ENCODE measurements around the gene CAMK2A. TPM values are rescaled to one million over a fixed set of nuclear protein-coding genes. Genes with fewer than 3 reads are reported as not detected.
"Not testable (repeated sequence)": the region's sequence is repeated elsewhere in the genome, so short reads cannot be mapped to it uniquely, and the experiment has no call there.

Gene CAMK2A
- total RNA-seq, 1 donor from 2014 or later = 2.5 TPM

DNA sequence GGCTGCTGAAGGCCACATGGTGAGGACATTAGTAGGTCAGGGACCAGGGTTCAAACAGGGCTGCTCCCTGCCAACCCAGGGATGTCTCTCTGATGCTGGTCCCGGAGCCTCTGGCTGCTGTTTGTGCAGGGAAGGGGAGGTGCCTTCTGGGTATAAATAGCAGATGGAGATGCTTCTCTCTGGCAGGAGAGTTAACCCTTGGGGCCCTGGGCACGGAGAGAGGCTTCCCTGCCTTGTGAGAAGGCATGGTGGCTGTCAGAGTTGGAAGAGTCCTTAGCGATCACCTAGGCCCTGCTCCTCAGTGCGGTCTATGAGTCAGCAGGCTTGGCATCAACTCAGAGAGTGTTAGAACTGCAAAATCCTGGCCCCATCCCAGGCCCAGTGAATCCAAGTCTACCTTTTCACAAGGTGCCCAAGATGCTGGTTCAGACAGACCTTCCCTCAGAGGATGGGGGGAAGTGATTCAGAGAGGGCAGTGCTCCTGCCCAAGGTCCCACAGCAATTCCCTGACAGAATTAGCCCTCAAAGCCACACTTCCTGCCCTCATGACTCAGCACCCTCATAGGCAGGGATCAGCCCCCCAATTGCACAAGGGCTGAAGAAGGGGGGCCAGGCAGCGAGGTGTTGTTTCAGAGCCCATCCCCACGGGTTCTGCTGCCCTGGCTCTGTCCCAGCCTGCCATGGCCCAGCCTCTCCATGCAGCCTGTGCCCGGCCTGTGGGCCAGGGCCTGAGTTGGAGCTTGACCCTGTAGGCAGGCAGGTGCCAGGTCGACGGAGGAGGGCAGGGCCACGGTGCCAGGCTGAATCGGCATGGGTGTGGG is 25.6 kb downstream of the CAMK2A start:
- no peak for DNase-seq (ENCODE audit: low spot score)
- peak; percentile 68 for ATAC-seq
- intact Hi-C loops (cut with DNase I) = no loop called here

DNA sequence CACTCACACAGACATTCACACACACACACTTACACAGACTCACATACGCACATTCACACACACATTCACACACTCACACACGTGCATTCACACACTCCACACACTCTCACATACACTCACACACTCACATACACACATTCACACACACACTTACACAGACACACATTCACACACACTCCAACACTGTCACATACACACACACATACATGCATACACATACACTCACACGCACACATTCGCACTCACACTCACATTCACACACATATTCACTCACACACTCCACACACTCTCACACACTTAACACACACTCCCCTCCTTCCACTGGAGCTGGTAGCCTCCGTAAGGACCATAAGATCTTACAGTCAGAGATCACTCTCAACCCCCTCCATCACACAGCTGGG is 26.2 kb downstream of the CAMK2A start:
- no peak for ATAC-seq
- intact Hi-C loops (cut with DNase I) = no loop called here
- no peak for DNase-seq (ENCODE audit: low spot score)

- intact Hi-C loops (cut with DNase I) = no loop called here
- ATAC-seq (no peak), DNase-seq (ENCODE audit: low spot score) (no peak)
Observed at GRCh38 chr5:150262502-150262901, 27.1 kb downstream of the CAMK2A start.

- ATAC-seq = no peak
- intact Hi-C loops (cut with DNase I) = no loop called here
- DNase-seq (ENCODE audit: low spot score) = no peak
Observed at GRCh38 chr5:150261231-150261630, 28.3 kb downstream of the CAMK2A start.

GRCh38 chr5:150258130-150258529 is 31.4 kb downstream of the CAMK2A start:
- ATAC-seq = peak; percentile 8
- intact Hi-C loops (cut with DNase I) = no loop called here
- DNase-seq (ENCODE audit: low spot score) = no peak

DNA sequence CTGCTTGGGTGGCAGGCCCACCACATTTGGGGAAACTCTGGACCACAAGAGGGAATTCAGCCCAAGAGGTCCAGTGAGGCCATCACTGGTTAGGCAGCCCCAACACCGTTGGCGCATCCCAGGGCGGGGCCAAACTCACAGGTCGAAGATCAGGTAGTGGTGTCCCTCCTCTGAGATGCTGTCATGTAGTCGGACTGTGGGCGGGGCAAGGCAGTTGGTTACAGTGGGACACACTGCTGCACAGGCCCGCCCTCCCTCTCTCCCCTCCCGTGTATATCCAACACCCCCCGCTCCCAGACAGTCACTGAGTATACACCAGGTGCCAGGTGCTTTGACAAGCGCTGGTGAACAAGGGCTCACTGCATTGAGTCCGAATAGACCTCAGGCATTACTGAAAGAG is 32.1 kb downstream of the CAMK2A start:
- DNase-seq (ENCODE audit: low spot score) = no peak
- intact Hi-C loops (cut with DNase I) = no loop called here
- no peak for ATAC-seq

DNA sequence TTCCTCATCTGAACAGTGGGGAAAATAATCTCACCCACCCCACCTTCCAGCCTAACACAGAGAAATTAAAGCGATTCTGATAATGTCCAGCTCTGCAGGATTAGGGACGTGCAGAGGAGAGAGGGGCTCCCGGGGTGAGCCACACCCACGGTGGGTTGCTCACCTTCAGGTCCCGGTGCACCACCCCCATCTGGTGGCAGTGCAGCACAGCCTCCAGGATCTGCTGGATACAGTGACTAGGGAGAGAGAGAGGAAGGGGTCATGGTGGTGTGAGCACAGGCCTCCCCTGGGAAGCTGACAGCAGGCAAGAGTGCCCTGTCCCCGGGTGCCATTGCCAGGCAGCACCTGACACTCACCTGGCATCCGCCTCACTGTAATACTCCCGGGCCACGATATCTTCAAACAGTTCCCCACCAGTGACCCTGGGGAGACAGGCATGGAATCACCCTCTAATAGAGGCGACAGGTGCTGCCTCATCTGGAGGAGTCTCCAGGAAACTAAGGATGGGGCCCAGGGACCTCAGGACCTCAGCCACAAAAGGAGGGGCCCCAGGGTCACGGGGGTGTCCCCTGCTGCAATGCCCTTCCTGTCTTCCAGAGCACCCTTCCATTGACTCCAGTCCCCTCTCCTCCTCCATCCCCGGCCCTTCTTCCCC is 33.0 kb downstream of the CAMK2A start:
- intact Hi-C loops (cut with DNase I) = no loop called here
- no peak for ATAC-seq
- DNase-seq (ENCODE audit: low spot score) = no peak

GRCh38 chr5:150255659-150256409 is 33.7 kb downstream of the CAMK2A start:
- intact Hi-C loops (cut with DNase I) = no loop called here
- ATAC-seq = no peak
- DNase-seq (ENCODE audit: low spot score) = no peak

DNA sequence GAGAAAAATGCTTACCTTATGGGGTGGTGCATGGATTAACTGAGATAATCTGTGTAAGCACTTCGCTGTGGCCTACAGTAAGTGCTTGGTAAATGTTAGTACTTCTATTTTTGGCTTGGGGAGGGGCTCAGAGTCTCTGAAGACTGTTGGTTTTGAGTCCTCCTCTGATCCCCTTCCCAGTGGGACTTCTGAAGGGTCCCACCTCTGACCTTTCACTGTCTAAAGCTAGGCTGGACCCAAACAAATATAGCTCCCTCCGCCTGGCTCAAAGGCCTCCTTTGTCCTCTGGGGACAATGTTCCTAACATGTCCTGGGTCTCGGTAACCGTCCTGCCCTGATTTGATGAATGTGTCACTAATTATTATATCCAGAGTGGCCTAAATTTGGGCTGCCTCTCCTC is 34.8 kb downstream of the CAMK2A start:
- intact Hi-C loops (cut with DNase I) = no loop called here
- DNase-seq (ENCODE audit: low spot score) (no peak), ATAC-seq (no peak)

DNA sequence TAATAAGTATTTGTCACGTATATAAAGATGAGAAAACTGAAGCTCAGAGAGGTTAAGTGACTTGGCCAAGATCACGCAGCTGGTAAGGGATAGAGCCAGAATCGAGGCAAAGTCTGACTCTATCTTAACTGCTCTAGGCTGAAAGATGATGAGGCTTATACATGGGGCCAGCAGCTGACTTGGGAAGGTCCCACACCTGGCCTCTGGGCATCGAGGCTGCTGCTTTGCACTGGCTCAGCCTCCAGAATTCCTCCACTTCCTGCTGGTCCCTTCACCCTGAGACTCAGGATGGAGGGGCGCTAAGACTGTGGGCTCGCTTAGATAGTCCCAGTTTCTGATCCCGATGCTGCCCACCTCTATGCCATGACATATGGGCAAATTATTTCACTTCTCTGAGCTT is 35.2 kb downstream of the CAMK2A start:
- ATAC-seq = no peak
- intact Hi-C loops (cut with DNase I) = no loop called here

DNA sequence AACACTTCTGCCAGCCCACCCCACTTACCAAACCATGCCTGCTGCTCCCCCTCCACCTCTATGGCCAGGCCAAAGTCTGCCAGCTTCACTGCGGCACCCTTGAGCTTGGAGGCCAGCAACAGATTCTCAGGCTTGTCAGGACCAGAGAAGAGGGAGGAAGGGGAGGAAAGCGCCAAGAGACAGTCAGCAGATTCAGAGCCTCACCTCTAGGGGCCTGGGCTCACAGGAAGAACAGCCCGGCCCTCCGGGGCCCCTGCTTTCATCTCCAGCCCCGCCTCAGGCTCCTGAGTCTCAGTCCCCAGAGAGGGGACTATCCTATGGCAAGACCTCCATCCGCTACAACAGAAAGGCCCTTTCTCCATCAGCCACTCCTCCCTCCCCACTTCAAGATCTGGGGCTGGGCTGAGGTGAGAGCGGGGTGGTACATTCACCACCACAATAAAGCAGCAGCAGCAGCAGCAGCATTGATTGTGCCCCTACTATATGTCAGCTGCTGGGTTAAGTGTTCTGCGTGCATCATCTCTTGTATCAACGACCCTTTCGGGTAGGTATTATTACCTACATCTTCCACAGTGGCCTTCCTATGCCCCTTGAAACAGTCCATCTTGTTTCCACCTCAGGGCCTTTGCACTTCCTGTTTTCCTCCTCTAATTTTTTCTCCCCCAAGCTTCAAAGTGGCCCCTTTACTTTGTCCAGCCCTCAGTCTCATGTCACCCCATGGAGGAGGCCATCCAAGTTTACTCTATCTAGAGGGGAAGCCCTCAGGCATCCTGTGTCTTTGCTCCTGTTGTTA is 36.0 kb downstream of the CAMK2A start:
- DNase-seq (ENCODE audit: low spot score) = no peak
- intact Hi-C loops (cut with DNase I) = no loop called here

More for the DNA sequence above, 35.2 kb downstream of the CAMK2A start:
- no peak for DNase-seq (ENCODE audit: low spot score)

GRCh38 chr5:150252489-150252888 is 37.1 kb downstream of the CAMK2A start:
- intact Hi-C loops (cut with DNase I) = no loop called here
- DNase-seq (ENCODE audit: low spot score) (no peak), ATAC-seq (no peak)

More for the DNA sequence above, 36.0 kb downstream of the CAMK2A start:
- ATAC-seq = no peak

DNA sequence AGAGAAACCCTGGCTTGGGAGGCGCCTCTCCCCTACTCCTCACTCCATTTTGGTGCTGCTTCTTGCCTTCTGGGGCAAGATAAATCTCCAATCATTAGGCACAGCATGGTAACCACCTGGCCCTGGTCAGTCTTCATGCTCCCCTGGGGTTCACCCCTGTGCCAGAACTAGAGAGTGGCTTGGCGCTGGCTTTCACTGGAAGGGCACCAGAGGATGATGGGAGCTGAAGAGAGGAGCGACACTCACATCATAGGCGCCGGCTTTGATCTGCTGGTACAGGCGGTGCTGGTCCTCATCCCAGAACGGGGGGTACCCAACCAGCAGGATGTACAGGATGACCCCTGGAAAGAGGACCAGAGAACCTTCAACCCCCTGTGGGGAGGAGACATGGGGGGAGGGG is 38.1 kb downstream of the CAMK2A start:
- intact Hi-C loops (cut with DNase I) = no loop called here
- DNase-seq (ENCODE audit: low spot score) = no peak

GRCh38 chr5:150249744-150250143 is 39.8 kb downstream of the CAMK2A start:
- ATAC-seq (no peak), DNase-seq (ENCODE audit: low spot score) (no peak)
- intact Hi-C loops (cut with DNase I) = no loop called here

More for the DNA sequence above, 38.1 kb downstream of the CAMK2A start:
- no peak for ATAC-seq

GRCh38 chr5:150248946-150249345 is 40.6 kb downstream of the CAMK2A start:
- DNase-seq (ENCODE audit: low spot score) (no peak), ATAC-seq (no peak)
- intact Hi-C loops (cut with DNase I) = no loop called here

DNA sequence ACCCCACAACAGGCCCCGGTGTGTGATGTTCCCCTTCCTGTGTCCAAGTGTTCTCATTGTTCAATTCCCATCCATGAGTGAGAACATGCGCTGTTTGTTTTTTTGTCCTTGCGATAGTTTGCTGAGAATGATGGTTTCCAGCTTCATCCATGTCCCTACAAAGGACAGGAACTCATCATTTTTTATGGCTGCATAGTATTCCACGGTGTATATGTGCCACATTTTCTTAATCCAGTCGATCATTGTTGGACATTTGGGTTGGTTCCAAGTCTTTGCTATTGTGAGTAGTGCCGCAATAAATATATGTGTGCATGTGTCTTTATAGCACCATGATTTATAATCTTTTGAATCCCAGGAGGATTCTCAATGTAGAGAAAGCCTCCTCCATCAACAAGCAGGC is 41.1 kb downstream of the CAMK2A start:
- ATAC-seq; DNase-seq (ENCODE audit: low spot score); intact Hi-C loops (cut with DNase I): not testable (repeated sequence)

GRCh38 chr5:150247726-150248125 is 41.8 kb downstream of the CAMK2A start:
- DNase-seq (ENCODE audit: low spot score) (no peak), ATAC-seq (no peak)
- intact Hi-C loops (cut with DNase I) = no loop called here

- DNase-seq (ENCODE audit: low spot score) (no peak), ATAC-seq (no peak)
- intact Hi-C loops (cut with DNase I) = no loop called here
Observed at GRCh38 chr5:150246835-150247234, 42.7 kb downstream of the CAMK2A start.

DNA sequence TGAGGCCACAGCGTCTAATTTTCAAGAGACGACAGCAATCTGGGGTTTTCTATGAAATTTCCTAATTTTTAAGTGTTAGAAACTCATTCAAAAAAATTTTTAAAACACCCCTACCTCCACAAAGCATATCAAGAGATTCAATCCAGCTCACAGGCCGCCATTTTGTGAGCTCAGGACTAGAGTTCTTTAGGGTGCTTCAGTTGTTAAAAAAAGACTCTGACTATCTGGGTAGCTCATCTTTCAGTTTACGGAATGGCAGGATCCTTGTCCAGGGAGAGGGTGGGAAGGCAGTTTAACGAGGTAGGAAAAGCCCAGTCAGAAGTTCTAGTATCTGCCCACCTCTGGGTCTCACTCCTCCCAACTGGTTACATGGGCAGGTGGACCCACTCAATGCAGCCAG is 43.1 kb downstream of the CAMK2A start:
- DNase-seq (ENCODE audit: low spot score) = no peak
- no peak for ATAC-seq

More for the DNA sequence above, 43.1 kb downstream of the CAMK2A start:
- intact Hi-C loops (cut with DNase I) = no loop called here
